ENCODE data around the gene HNRNPK. TPM values are rescaled to one million over a fixed set of nuclear protein-coding genes. Genes with fewer than 3 reads are reported as not detected.

Gene HNRNPK
- total RNA-seq, 4 donors from 2014 or later, result 493 to 609 (median 561) TPM

- H3K36me3 ChIP-seq, result peaks cover 0 to 71% of the 10 kb centered on the region in 2 donors
- no peak for TF ChIP-seq EP300 (IDR thresholded peaks at IDR 0.05)
- TF ChIP-seq, protein P1, sequence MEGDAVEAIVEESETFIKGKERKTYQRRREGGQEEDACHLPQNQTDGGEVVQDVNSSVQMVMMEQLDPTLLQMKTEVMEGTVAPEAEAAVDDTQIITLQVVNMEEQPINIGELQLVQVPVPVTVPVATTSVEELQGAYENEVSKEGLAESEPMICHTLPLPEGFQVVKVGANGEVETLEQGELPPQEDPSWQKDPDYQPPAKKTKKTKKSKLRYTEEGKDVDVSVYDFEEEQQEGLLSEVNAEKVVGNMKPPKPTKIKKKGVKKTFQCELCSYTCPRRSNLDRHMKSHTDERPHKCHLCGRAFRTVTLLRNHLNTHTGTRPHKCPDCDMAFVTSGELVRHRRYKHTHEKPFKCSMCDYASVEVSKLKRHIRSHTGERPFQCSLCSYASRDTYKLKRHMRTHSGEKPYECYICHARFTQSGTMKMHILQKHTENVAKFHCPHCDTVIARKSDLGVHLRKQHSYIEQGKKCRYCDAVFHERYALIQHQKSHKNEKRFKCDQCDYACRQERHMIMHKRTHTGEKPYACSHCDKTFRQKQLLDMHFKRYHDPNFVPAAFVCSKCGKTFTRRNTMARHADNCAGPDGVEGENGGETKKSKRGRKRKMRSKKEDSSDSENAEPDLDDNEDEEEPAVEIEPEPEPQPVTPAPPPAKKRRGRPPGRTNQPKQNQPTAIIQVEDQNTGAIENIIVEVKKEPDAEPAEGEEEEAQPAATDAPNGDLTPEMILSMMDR (IDR thresholded peaks at IDR 0.05), result no peak
- TF ChIP-seq POLR2A (IDR thresholded peaks at IDR 0.05), result no peak
- no peak for TF ChIP-seq POLR2AphosphoS5 (IDR thresholded peaks at IDR 0.05)
- no peak overlapping the region for H3K27ac ChIP-seq
- H3K4me3 ChIP-seq, result no peak overlapping the region
- WGBS, 2 donors (ENCODE audit: low coverage in 1 of 2), result 72% methylated on average over 5 of the region's 5 CpGs; no CpG with 5 or more reads in 1 of the 2 donors
- H3K27me3 ChIP-seq, result no peaks in the 10 kb centered on the region
- no peaks in the 10 kb centered on the region for H3K4me1 ChIP-seq
- no peaks in the 10 kb centered on the region for H3K9me3 ChIP-seq
- ATAC-seq, result no peak
Observed at GRCh38 chr9:83940590-83941303, 39.3 kb downstream of the HNRNPK start.

- peaks cover 0 to 6% (median 0%) of the 10 kb centered on the region in 3 donors for H3K4me1 ChIP-seq
- no peak overlapping the region for H3K27ac ChIP-seq
- TF ChIP-seq, protein P1 (IDR thresholded peaks at IDR 0.05), result peak; percentile 45 to 71 (median 68)
- no peak for TF ChIP-seq EP300 (IDR thresholded peaks at IDR 0.05)
- peak; percentile 50 for ATAC-seq
- H3K4me3 ChIP-seq, result no peak overlapping the region
- no peaks in the 10 kb centered on the region for H3K27me3 ChIP-seq
- H3K36me3 ChIP-seq, result peaks cover 0 to 45% of the 10 kb centered on the region in 2 donors
- no peaks in the 10 kb centered on the region for H3K9me3 ChIP-seq
- 25 to 41% methylated on average over 1 of the region's 1 CpG for WGBS, 2 donors (ENCODE audit: low coverage in 1 of 2)
Observed at GRCh38 chr9:83937861-83938455, 42.1 kb downstream of the HNRNPK start.

- TF ChIP-seq, protein P1 (IDR thresholded peaks at IDR 0.05), result no peak
- TF ChIP-seq POLR2A (IDR thresholded peaks at IDR 0.05) (no peak), POLR2AphosphoS5 (IDR thresholded peaks at IDR 0.05) (no peak), EP300 (IDR thresholded peaks at IDR 0.05) (no peak)
- no peaks in the 10 kb centered on the region for H3K9me3 ChIP-seq
- H3K27me3 ChIP-seq, result no peaks in the 10 kb centered on the region
- peaks cover 0 to 6% (median 0%) of the 10 kb centered on the region in 3 donors for H3K4me1 ChIP-seq
- no peak for ATAC-seq
- H3K27ac ChIP-seq, result no peak overlapping the region
- WGBS, 2 donors (ENCODE audit: low coverage in 1 of 2), result 67 to 95% methylated on average over 5 to 6 of the region's 6 CpGs
- H3K4me3 ChIP-seq, result no peak overlapping the region
- H3K36me3 ChIP-seq, result peaks cover 0 to 31% of the 10 kb centered on the region in 2 donors
Observed at GRCh38 chr9:83936523-83936922, 43.5 kb downstream of the HNRNPK start.

DNA sequence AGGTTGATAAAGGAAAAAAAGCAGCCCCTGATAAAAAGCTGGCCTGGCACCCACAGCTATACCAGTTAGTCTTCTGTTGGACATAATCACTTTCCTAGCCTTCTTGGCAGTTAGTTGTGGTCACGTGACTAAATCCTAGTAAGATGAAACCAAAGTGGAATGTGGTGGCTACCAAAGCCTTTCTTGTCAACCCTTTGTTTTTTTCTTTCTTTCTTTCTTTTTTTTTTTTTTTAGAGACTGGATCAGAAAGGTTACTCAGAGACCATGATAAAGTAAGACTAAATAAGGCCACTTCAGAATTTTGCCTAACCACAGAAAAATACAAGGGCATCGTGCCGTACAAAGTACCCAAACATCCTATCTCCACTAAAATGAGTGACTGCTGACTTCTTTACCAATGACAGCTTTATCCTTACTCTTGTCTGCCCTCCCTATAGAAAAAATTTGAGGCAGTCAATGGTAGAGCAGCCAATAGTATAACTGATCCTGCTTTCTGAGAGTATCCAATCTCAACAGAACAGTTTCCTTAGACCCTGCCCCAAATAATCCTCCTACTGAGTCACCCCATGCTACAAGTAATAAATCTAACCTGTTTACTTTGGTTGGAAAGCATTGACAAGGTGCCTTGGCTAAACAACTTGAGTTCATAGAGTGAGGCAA lies 44.6 kb downstream of the HNRNPK start:
- H3K27me3 ChIP-seq, result no peaks in the 10 kb centered on the region
- ATAC-seq, result no peak
- no peak overlapping the region for H3K27ac ChIP-seq
- peaks cover 0 to 20% of the 10 kb centered on the region in 2 donors for H3K36me3 ChIP-seq
- H3K9me3 ChIP-seq, result no peaks in the 10 kb centered on the region
- TF ChIP-seq POLR2A (IDR thresholded peaks at IDR 0.05), result no peak
- no peak for TF ChIP-seq POLR2AphosphoS5 (IDR thresholded peaks at IDR 0.05)
- TF ChIP-seq, protein P1 (IDR thresholded peaks at IDR 0.05), result no peak
- no peak for TF ChIP-seq EP300 (IDR thresholded peaks at IDR 0.05)
- peaks cover 0 to 6% (median 0%) of the 10 kb centered on the region in 3 donors for H3K4me1 ChIP-seq
- WGBS, 2 donors (ENCODE audit: low coverage in 1 of 2), result 69 to 72% methylated on average over 3 of the region's 3 CpGs
- H3K4me3 ChIP-seq, result no peak overlapping the region
